ENCODE measurements around the gene SUN2. TPM values are rescaled to one million over a fixed set of nuclear protein-coding genes. Genes with fewer than 3 reads are reported as not detected.

Gene SUN2
- total and polyA plus RNA-seq, 7 donors: 57.6 to 152 (median 101) TPM

GRCh38 chr22:38793317-38793716, 37.5 kb upstream of the SUN2 start:
- Histone ChIP-seq H3K36me3 (ENCODE audit: insufficient read depth in 1 of 2, low read depth in 1 of 2) (peaks cover 0 to 12% of the 10 kb centered on the region in 2 donors), H3K4me3 (peak overlapping the region; percentile 79), H3K27ac (peak overlapping the region; percentile 73), H3K27me3 (ENCODE audit: insufficient read depth in 3 of 3, low read length in 2 of 3) (peaks cover 0 to 7% (median 2%) of the 10 kb centered on the region in 3 donors), H3K4me1 (peaks cover 8% of the 10 kb centered on the region), H3K9me3 (no peaks in the 10 kb centered on the region)
- TF ChIP-seq CTCF (IDR thresholded peaks at IDR 0.05): no peak
- DNase-seq (no peak), ATAC-seq (no peak)
- WGBS, 3 donors: 21 to 25% (median 25%) methylated on average over 9 of the region's 9 CpGs
- intact Hi-C loops (cut with DNase I): no loop called here

- H3K36me3 ChIP-seq (ENCODE audit: insufficient read depth in 1 of 2, low read depth in 1 of 2): peaks cover 0 to 12% of the 10 kb centered on the region in 2 donors
- no peaks in the 10 kb centered on the region for H3K9me3 ChIP-seq
- peak overlapping the region; percentile 73 for H3K27ac ChIP-seq
- 67 to 75% (median 67%) methylated on average over 4 of the region's 4 CpGs for WGBS, 3 donors
- peak overlapping the region; percentile 79 for H3K4me3 ChIP-seq
- intact Hi-C loops (cut with DNase I): no loop called here
- H3K27me3 ChIP-seq (ENCODE audit: insufficient read depth in 3 of 3, low read length in 2 of 3): peaks cover 0 to 6% (median 2%) of the 10 kb centered on the region in 3 donors
- ATAC-seq (no peak), DNase-seq (no peak)
- H3K4me1 ChIP-seq: peaks cover 13% of the 10 kb centered on the region
- TF ChIP-seq CTCF (IDR thresholded peaks at IDR 0.05): no peak
These were observed 37.0 kb upstream of the SUN2 start for GRCh38 chr22:38792833-38793232.

GRCh38 chr22:38789606-38790005, 33.8 kb upstream of the SUN2 start:
- no peak for TF ChIP-seq CTCF (IDR thresholded peaks at IDR 0.05)
- no peaks in the 10 kb centered on the region for H3K9me3 ChIP-seq
- H3K36me3 ChIP-seq (ENCODE audit: insufficient read depth in 1 of 2, low read depth in 1 of 2): peaks cover 0 to 12% of the 10 kb centered on the region in 2 donors
- 85 to 94% (median 89%) methylated on average over 4 of the region's 4 CpGs for WGBS, 3 donors
- ATAC-seq (no peak), DNase-seq (no peak)
- H3K4me3 ChIP-seq: no peak overlapping the region
- H3K4me1 ChIP-seq: peaks cover 13% of the 10 kb centered on the region
- no peaks in the 10 kb centered on the region for H3K27me3 ChIP-seq (ENCODE audit: insufficient read depth in 3 of 3, low read length in 2 of 3)
- intact Hi-C loops (cut with DNase I): no loop called here
- no peak overlapping the region for H3K27ac ChIP-seq

GRCh38 chr22:38788846-38789245, 33.0 kb upstream of the SUN2 start:
- ATAC-seq (no peak), DNase-seq (no peak)
- H3K4me3 ChIP-seq: no peak overlapping the region
- intact Hi-C loops (cut with DNase I): no loop called here
- 44 to 58% (median 48%) methylated on average over 6 of the region's 6 CpGs for WGBS, 3 donors
- H3K27ac ChIP-seq: peak overlapping the region; percentile 63
- H3K27me3 ChIP-seq (ENCODE audit: insufficient read depth in 3 of 3, low read length in 2 of 3): no peaks in the 10 kb centered on the region
- H3K36me3 ChIP-seq (ENCODE audit: insufficient read depth in 1 of 2, low read depth in 1 of 2): peaks cover 0 to 12% of the 10 kb centered on the region in 2 donors
- peaks cover 13% of the 10 kb centered on the region for H3K4me1 ChIP-seq
- no peak for TF ChIP-seq CTCF (IDR thresholded peaks at IDR 0.05)
- H3K9me3 ChIP-seq: no peaks in the 10 kb centered on the region

Measured in psoas muscle (tissue), 8 donors.